Measurements from ENCODE around the gene FHL5. TPM values are rescaled to one million over a fixed set of nuclear protein-coding genes. Genes with fewer than 3 reads are reported as not detected.
"Not testable (repeated sequence)": the region's sequence is repeated elsewhere in the genome, so short reads cannot be mapped to it uniquely, and the experiment has no call there.

FHL5 gene
- polyA plus RNA-seq, 5 donors, result 2.2 to 4.7 (median 4.1) TPM

DNA sequence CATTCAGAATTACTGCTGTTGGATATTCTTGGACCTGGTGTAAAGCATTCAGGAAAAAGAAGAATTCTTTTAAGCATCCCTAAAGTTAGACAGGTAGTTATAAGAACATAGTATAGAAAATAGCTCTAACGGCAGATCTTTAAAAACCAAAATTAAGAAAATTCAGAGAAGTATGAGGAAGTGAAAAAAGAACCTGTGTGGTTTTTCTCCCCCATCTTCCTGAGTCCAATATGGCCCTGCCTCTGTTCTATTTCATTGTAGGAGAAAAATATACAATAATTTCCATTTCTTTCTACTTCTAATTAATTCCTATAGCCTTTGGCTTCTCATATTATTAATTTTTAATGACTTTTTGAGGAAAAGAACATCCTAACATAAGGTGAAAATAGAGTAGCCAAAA, 47.1 kb downstream of the FHL5 start:
- no peak for DNase-seq

DNA sequence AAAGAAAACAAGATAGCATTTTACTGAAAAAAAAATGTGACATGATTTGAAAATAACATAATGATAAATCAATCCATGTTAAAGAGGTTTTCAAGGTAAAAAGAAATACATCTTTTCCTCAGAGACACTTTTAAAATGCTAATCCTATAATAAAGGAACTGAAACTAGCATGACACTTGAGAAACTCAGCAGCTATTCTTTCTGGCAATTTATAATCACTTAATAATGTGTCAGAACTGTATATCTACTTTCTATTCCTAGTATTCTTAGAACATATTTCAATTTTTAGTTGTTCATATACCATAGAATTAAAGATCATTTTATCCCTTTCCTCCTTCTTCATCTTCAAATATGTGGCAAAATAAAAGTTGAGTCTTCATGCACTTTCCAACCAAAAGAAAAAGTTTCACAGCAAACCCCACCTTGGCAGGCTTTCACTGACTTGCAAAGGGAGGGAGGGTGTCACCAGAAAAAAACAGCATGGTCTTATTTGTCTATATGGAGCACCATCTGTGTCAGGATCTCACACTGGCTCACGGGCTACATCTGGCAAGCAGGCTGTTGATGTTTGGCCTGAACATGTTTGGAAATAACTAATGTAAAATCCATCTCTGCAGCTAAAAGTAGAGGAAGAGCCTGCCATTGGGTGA, 48.5 kb downstream of the FHL5 start:
- DNase-seq, result no peak

DNA sequence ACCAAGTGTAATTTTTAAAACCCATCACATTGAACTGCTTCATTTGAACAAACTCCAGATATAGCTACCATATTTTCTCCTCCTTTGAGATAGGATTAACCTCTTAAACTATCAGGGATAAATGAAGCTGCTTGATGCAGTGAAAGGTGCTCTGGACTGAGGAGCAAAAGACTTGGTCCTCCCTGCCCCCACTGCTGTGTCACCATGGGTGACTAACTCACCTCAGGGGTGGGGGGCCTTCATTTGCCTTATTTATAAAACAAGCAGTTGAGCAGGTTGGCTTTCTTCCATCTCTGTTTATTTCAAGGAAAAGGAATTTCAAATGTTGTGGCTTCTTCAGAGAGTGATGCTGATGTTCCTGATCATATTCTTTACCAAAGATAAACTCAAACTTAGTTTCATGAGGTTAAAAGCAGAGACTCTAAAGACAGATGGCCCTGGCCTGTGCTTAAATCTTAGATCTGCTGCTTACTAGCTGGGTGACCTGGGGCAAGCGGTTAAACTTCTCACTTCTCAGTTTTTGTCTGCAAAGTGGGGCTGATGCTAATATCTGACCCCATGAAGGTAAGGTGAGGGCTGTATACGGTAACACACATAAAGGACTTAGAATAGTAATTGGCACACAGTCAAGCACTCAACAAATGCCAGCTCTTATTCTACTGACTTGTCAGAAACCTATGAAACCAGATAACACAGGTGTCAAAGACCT, 50.5 kb downstream of the FHL5 start:
- no peak for DNase-seq

DNA sequence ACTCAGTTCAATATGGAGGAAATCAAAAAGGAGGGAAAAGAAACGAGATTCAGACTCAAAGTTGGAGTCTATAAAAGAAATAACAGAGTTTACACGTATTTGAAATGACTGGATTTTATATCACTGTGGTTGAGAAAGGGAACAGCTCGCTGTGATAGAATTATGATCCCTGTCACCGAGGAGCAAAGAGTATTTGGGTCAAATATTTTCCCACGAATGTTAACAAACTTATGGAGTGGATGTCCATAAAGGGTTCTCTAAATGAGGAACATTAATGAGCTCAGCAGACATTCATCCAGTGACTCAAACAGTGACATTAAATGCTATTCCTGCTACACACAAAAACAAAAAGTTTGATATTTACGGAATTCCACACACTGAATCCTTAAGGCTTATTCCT, 57.9 kb downstream of the FHL5 start:
- no peak for DNase-seq

DNA sequence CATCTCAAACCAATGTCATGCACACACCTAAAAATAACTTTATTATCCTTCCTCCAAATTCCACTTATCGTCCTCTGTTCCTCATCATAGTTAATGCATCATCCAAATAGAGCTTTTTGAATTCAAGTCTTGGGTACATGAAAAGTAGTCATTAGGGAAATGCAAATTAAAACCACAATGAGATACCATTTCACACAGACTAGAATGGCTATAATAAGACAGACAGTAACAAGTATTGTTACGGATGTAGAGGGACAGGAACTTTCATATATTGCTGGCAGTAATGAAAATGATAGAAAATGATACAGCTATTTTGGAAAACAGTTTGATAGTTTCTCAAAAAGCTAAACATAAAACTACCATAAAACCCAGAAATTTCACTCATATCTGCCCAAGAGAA, 59.1 kb downstream of the FHL5 start:
- no peak for DNase-seq

- DNase-seq, result no peak
Measured at GRCh38 chr6:96624957-96625356, 62.0 kb downstream of the FHL5 start.

DNA sequence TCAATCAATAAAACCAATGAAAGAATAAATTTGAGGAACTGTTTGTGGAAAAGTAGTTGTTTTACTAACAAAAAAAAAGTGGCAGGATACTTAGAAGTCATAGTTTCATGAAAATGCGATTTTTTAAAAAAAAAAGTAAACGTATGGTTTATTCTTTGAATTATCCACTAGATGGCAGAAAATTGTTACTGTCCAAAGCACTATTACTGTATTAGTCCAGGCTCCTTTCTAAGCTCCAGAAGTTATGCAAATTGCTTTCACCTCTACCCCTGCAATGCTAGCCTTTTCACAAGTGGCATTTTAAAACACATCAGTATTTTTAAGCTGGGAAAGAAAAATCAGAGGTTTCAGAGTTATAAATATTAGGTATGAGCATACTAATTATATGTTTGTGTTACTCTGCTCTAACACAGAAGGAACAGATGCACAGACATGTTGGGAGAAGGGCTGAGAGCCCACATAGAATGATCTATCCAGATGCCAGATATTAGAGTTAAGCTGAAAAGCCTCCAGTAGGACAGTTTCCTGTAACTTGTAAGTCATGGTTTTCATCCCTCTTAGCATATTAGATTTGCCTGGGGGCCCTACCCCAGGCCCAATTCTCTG, 63.9 kb downstream of the FHL5 start:
- peak; percentile 3 to 9 for DNase-seq

DNA sequence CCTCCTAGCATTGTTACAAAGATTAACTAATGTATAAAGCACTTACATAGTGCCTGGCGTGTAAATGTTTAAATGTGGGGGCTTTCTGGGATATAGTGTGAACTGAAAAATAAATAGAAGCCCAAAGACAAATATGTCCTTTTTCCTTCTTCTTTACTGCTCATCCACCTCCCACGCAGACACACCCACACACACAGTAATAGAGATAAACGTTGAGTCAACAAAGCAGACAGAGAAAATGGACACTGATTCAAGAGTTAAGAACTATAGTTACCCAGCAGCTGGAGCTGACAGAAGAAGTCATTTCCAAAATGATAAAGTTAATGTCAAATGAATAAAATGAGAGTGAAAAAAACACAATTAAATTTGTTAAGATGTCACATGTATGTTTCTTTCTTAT, 68.3 kb downstream of the FHL5 start:
- DNase-seq, result no peak

- DNase-seq, result not testable (repeated sequence)
Measured at GRCh38 chr6:96637979-96638378, 75.1 kb downstream of the FHL5 start.

DNA sequence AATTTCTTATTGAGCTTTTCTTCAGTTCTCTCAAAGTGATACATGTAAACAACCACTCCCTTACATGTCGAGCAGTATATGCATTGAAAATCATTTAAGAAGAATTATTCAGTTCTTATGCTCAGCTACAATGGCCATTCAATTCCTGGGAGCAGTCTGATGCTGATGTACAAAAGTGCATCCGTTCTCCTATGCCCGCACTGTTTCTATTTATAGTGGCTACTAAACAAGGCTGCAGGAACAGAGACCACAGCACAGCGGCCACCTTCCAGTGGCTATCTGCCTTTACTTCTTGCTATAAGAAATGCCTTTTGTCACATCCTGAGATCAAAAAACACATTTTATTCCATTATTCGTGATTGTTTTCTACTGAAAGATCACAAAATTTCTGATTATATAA, 82.2 kb downstream of the FHL5 start:
- DNase-seq, result no peak

GRCh38 chr6:96649926-96650325, 87.0 kb downstream of the FHL5 start:
- no peak for DNase-seq

GRCh38 chr6:96651816-96652215, 88.9 kb downstream of the FHL5 start:
- no peak for DNase-seq

GRCh38 chr6:96652552-96652951, 89.6 kb downstream of the FHL5 start:
- no peak for DNase-seq

DNA sequence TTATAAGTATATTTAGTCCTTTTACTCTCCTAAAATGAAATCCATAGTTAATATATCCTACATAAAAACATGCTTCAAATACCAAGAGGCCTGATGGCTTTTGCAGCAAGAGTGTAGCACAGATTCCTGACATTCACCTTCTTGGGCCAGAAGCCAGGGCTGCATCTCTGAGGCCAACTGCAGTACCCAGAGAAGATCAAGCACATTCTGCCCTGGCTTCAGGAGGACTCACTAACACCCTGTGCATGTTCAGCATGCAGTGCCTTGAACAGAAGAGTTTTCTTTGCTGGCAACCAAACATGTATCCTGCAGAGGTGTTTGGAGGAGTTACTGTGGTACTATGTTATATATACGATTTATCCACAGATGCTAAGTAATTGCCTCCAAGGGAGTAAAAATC, 90.3 kb downstream of the FHL5 start:
- no peak for DNase-seq

- DNase-seq, result no peak
Measured at GRCh38 chr6:96656567-96656966, 93.6 kb downstream of the FHL5 start.

DNA sequence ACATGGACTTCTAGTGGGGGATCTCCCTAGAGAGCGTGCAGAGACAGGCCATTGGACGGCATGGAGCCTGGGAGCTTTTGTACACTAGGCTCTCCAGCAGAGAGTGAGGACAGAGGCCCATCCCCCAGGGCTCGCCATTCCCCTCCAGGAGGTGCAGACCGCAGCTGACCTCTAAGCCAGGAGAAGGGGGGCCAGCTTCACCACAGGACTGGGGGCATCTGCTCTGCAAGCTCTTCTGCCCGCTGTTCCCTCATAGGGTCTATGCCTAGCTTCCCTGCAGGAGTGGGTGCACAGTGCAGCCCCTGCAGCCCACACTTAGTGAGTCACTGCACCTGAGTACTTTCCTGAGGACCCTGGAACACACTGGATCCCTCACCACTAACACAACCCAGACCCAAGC, 94.4 kb downstream of the FHL5 start:
- no peak for DNase-seq

DNA sequence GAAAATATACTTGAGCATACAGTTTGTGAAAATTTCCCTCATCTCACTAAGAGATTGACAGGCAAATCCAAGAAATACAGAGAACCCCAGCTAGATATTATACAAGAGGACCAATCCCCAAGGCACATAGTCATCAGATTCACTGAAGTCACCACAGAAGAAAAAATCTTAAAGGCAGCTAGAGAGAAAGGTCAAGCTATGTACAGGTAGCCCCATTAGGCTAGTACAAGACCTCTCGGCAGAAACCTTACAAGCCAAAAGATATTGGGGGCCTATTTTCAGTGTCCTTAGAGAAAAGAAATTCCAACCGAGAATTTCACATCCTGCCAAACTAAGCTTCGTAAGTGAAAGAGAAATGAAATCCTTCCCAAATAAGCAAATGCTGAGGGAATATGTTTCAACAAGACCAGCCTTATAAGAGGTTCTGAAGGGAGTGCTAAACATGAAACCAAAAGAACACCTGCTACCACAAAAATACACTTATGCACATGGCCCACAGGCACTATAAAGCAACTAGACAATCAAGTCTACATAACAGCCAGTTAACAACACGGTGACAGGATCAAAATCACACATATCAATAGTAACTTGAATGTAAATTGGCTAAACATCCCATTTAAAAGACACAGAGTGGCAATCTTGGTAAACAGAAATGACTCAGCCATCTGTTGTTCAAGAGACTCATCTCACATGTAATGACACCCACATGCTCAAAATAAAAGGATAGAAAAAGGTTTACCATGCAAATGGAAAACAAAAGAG, 96.3 kb downstream of the FHL5 start:
- no peak for DNase-seq

Other genes starting within 250 kb of the FHL5 start
- 10 to 100 TPM; 29.4 to 49.4 (median 40.2) TPM for gene UFL1, start 41.3 kb upstream of the FHL5 start, polyA plus RNA-seq (ENCODE audit: insufficient read depth in 1 of 5, insufficient read length in 5 of 5, low replicate concordance in 1 of 5)